Stimulated activated CD8-positive, alpha-beta memory T cell treated with anti-CD3 and anti-CD28 coated beads, Interleukin-15, amount 100 ng/mL, for 1 hour (primary cell): ENCODE measurements around the gene CELF4.

Source experiments
- DNase-seq: peaks from one replicate; pipeline ENCODE4 v3.0.0-alpha.2; 2020; ENCODE audit warnings: low read depth

Gene CELF4

DNA sequence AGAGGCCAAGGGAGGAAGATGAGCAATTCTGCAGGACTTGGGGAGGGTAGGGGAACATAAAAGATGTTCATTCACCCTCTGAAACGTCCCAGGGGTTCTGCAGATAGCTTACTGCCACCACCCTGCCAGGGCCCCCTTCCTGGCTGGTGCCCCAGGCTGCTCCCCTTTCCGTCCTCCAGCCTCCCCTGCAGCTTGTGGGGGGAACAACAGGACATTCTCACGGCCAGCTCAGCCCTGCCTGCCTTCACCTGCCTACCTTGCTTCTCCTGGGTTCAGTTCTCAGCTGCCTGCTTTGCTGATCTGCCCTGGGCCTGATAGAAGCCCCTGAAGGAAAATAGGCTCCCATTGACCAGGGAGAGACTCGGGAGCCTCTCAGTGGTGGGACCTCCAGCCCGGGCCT lies 251.1 kb downstream of the CELF4 start:
- no peak for DNase-seq

DNA sequence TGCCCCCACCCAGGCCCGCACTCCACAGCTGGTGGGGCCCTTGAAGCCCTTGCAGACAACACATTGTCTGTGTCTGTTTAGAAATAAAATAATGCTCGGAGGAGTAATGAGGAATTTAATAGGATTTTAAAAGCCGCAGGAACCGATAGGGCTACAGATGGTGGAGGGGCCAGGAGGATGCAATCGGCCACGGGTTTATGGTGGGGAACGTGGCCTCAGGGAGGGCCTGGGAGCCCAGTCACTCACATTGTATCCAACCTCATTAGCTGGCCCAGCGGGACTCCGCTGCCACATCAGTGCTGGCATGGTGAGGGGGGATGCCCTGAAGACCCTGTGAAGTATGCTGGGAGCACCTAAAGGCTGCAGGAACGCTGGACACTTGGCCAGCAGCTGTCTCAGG lies 252.0 kb downstream of the CELF4 start:
- no peak for DNase-seq

- no peak for DNase-seq
Measured at GRCh38 chr18:37309861-37310260, 255.7 kb downstream of the CELF4 start.

DNA sequence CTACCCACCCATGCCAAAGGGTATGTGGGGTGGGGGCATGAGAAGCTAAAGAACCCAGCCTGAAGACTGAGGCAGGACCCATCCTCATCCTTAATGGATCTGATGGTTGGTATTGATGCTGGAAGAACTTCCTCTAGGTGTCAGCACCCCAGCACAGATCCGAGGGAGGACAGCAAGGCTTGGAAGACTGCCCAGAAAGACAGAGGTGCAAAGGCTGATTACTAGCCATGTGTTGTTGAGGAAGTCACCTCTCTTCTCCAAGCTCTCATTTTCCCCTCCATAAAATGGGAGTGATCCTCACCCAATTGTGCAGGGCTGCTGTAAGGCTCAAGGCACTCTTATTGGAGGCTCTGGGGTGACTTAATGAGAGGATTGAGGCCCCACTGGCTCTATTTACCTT lies 256.5 kb downstream of the CELF4 start:
- no peak for DNase-seq

- no peak for DNase-seq
Measured at GRCh38 chr18:37307181-37307580, 258.4 kb downstream of the CELF4 start.

DNA sequence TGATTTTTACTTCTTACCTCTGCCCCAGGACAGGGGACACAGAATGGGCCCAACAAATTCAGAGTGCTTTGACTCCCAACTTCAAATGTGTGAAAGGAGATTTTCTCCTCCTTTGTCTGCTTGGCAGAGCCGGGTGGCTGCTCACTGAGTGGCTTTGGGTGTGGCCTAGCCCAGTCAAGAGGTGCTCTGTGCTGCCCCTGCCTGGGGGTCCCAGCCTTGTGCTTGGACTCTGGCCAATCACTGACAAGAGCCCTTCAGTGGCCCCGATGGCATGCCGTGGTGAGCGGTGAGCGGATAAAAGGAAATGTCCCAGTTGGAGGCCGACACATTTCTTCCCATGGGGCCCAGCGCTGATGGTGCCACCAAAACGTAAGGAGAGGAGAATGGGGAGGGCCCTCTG lies 259.2 kb downstream of the CELF4 start:
- DNase-seq: no peak

- DNase-seq: no peak
Measured at GRCh38 chr18:37305066-37305465, 260.5 kb downstream of the CELF4 start.

GRCh38 chr18:37304012-37304680 lies 261.5 kb downstream of the CELF4 start:
- DNase-seq: no peak

- DNase-seq: no peak
Measured at GRCh38 chr18:37303009-37303408, 262.6 kb downstream of the CELF4 start.

DNA sequence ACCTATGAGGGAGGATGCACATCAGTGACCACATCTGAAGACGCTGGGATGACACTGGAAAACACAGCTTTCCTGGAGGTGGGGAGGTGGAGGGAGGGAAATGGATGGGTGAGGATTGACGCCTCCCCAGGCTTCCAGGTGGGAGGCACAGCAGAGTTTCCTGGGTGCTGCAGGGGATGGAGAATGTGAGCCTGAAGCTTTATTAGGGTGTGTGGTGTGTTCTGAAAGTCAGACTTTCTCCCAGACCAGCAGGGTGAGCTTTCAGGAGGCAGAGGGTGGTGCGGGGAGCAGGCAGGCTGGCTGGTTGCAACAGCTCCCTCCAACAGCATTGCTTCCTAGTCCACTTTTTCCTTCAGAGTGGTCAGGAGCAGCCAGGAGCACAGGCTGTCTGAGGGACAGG lies 263.1 kb downstream of the CELF4 start:
- DNase-seq: no peak

DNA sequence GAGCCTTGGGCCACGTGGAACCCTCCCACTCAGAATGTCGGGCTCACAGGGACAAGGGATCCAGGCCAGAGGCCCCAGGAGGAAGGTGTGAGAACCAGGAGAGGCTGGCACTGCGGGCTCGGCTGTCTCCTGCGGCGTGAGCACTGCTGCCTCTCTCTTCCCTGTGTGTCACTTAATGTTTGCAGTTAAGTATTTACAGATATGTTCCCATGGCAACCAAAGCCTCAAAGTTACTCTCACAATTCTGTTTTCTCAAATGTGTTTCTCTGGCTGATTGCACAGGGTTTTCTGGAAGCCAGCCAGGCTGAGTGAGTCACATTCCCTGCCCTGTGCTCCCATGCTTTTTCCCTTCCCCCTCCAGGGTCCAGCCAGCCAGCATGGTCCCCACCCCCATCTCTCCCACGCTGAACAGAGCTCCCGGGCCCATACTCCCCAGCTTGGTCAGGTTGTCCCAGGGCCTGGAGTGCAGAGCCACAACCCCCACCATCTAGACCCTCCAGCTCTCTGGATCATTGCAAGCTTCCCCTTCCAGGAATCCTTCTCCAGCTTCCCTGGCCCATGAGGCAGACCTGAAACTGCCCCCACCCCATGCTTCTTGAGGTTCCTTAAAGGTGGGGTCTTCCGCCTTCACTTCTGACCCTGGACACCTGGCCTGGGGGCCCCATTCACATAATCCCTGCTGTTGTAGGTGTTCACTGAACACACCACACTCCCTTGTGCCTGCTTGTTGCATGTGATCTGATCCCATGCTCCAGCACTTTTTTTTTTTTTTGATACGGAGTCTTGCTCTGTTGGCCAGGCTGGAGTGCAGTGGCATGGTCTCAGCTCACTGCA lies 265.9 kb downstream of the CELF4 start:
- no peak for DNase-seq

- DNase-seq: no peak
Measured at GRCh38 chr18:37298816-37299215, 266.8 kb downstream of the CELF4 start.

DNA sequence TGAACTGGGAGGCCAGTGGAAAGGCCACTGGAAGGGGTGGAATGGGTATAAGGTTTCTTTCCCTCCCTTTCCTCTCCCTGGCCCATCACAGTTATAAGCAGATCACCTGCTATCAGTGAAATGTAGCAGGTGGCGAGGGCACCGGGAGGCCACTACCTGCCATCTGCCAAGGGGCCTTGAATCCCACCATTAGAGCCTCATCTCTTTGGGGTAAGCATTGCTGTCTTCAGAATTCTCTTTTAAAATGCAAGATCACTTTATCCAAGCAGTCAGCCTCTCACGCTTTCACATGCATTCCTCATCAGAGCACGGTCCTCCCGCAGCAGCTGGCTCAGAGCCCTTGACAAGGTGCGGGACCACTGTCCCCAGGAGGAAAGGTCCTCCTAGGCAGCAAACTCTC lies 268.5 kb downstream of the CELF4 start:
- DNase-seq: no peak

DNA sequence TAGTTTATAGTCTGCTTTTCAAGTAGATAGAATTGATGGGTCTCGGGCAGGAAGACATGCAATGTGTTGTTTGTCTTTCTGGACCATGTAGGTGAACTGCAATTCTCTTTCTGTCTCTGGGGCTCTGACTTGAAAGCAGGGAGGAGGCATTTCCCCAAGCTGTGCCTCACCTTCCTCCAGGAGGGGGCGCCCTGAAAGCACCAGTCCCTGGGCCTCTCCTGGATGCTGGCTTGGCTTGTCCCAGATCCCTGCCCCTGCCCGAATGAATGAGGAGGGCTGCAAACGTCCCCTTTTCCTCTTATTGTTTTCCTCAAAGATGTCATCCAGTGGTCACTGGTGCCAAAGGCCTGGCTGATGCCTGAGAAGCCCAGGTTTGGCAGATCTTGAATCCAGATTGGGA lies 270.6 kb downstream of the CELF4 start:
- no peak for DNase-seq

- DNase-seq: no peak
Measured at GRCh38 chr18:37293359-37293758, 272.2 kb downstream of the CELF4 start.

DNA sequence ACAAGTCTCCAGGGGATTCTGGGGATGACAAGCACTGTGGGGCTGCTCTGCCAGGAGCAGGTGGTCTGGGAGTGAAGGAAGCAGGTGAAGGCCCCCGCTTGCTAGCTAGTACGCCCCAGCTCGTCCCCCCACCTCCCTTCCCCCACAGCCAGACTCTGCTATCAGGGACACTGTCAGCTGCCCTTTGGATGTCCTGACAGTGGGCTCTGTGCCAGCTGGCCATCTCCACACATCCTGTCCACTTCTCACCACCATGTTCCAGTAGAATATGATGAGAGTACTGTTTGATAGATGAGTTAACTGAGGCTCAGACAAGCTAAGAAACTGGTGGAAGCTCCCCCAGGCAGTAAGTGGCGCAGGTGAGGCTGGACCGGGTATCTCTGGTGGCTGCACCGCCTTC lies 276.2 kb downstream of the CELF4 start:
- DNase-seq: no peak

DNA sequence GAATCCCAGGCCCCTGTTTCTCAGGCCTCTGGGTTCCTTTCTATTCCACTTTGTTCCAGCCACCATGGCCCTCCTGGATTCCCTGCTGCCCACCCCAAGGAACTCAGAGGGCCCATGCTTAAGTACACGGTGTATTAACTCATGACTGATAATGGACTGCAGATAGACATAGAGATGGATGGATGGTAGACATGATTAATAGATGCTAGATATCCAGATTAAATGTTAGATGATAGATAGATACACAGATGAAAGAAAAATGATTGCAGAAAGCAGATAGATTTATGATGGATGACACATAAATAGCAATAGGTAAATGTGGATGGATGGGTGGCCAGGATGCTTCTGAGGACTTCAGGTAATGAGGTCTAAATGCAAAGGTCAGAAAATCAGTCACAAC lies 278.0 kb downstream of the CELF4 start:
- DNase-seq: no peak

DNA sequence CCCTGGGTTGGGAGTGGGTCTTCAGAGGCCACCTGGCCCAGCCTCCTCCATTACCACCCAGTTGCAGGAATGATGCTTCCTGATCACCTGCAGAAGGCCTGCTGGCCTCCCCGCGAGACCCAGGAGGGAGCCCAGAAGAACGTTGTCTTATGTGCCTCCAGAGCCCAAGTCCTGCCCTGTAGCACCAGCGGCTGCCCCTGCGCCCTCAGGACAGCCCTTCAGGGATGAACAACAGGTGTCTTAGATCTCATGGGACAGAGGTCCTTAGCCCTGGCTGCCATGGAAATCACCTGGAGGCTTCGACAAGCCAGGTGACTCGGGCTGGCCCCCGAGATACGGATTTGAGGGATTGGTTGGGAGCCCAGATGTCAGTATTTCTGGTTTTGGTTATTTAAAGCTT lies 278.8 kb downstream of the CELF4 start:
- DNase-seq: no peak

GRCh38 chr18:37285825-37286224 lies 279.8 kb downstream of the CELF4 start:
- DNase-seq: no peak

DNA sequence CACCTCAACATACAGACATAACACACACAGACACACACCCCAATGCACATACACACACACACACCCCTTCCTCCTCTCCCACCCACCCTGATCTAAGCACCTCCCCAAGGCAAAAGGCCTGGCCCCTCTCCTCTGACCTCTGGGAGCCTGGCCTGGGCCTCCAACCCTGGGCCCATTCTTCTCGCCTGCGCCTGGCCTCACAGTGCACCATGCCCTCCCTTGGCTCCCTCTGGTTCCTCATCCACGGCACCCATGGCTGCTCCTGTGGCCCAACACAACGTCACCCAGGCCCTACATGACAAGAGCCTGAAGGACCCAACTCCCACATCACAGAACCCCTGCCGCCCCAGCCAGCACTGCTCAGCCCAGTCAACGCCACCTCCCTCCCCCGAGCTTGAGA lies 281.3 kb downstream of the CELF4 start:
- no peak for DNase-seq

- no peak for DNase-seq
Measured at GRCh38 chr18:37282386-37283037, 283.1 kb downstream of the CELF4 start.

DNA sequence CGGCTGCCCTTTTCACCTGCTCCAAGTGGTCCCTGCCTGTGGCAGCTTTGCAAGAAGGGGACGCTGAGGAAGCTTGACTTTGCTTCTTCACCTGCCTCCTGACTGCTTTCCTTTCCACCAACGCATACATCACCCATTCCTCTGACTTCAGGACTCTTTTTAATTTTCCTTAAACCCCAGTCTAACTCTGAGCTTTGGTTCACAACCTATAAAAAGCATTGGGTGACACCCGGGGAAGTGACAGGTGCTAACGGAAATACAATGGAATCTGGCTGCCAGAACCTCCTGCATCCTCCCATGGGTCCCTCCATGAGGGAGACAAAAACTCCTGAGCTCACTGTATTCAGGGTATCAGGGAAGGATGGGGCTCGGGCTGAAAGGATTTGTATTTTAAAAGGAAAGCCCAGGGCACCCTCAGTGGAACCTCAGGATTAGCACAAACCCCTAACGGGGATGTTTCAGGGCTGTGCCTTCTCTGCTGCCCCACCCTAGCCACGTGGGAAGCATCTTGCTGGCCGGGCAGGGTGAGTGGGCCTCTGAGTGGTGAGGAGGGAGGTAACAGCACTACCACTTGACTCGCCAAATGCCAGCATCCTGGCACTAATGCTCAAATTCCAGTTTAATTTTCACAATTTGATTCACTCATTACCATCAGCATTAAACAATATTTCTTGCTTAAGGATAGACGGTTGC lies 284.8 kb downstream of the CELF4 start:
- no peak for DNase-seq

DNA sequence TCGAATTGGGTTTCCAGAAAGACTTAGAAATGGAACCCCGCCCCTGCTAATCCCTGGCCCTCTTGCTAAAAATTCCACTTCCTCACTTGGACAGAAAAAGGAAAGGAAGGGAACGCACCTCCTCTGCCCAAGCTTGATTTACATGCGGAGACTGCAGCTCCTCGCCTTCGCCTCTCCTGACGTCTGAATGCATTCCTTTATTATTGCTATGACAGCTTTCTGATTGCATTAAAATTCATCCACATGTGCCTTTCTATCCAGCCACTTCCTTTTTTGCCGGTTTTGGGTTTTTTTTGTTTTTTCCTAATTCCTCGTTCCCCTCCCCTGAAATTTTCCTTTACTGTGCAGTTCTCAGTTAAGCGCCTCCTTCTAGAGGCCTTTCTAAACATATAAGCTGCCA lies 287.8 kb downstream of the CELF4 start:
- DNase-seq: no peak
